Measurements from ENCODE around the gene FGF6. TPM values are rescaled to one million over a fixed set of nuclear protein-coding genes. Genes with fewer than 3 reads are reported as not detected.
A peak's percentile ranks its signal among the peaks of the same experiment; 100 is the strongest.
"Not testable (repeated sequence)": the region's sequence is repeated elsewhere in the genome, so short reads cannot be mapped to it uniquely, and the experiment has no call there.

Gene FGF6
- total and polyA plus RNA-seq, 9 of the 15 experiments (the other 6 are each of a cell fraction or from before 2014, with no cell fraction given): 0.14 TPM; not detected in 8

- H4K20me1 ChIP-seq (replicated peaks; ENCODE audit: control insufficient read depth, insufficient read depth, low read length); H3K27ac ChIP-seq (ENCODE audit: extremely low read depth, low read depth, low read length); H3K4me2 ChIP-seq (ENCODE audit: insufficient read depth, low read length); ATAC-seq; H3K9me3 ChIP-seq (replicated peaks; ENCODE audit: control insufficient read depth, insufficient read depth, low read depth, low read length); H3K36me3 ChIP-seq (ENCODE audit: control insufficient read depth, insufficient read depth, low read length); in situ Hi-C loops (cut with MboI); intact Hi-C loops (cut with micrococcal nuclease); H3K27me3 ChIP-seq (ENCODE audit: control insufficient read depth in 2 of 2, insufficient read depth in 2 of 2, low read length in 2 of 2); H3K9ac ChIP-seq (ENCODE audit: insufficient read depth in 1 of 2, low read depth in 2 of 2, low read length in 2 of 2); FAIRE-seq; H3K79me2 ChIP-seq (ENCODE audit: control insufficient read depth, insufficient read depth, low read length); H3K4me1 ChIP-seq (replicated peaks in 1 of 2; ENCODE audit: control insufficient read depth in 2 of 2, insufficient read depth in 2 of 2, low read length in 2 of 2); DNase-seq (ENCODE audit: extremely low read depth in 1 of 4, low spot score in 3 of 4); H3K4me3 ChIP-seq; CTCF ChIA-PET (ENCODE audit: low intra/inter-chr PET ratio); H3K9me1 ChIP-seq (ENCODE audit: control insufficient read depth, insufficient read depth, low read length); BruUV-seq (replicated peaks); H2AFZ ChIP-seq (ENCODE audit: low read depth, low read length); POLR2A ChIA-PET: not testable (repeated sequence)
- peak; percentile 86 for TF ChIP-seq ZNF431 (CRISPR knock-in tag; IDR thresholded peaks at IDR 0.05)
- 4% methylated on average over 8 of the region's 8 CpGs for WGBS (ENCODE audit: insufficient coverage, low coverage, missing lambda C conversion rate)
These were observed 40.6 kb downstream of the FGF6 start for GRCh38 chr12:4404877-4405637.

- FAIRE-seq (no peak), DNase-seq (ENCODE audit: extremely low read depth in 1 of 4, low spot score in 3 of 4) (no peak), ATAC-seq (no peak)
- in situ Hi-C loops (cut with MboI): no loop called here
- 0% methylated on average over 3 of the region's 4 CpGs for WGBS (ENCODE audit: insufficient coverage, low coverage, missing lambda C conversion rate)
- H2AFZ ChIP-seq (ENCODE audit: low read depth, low read length): no peak overlapping the region
- ChIA-PET POLR2A (interaction anchor here (0.5 to 1.2 kb wide), 2 partner anchors 11 to 530 kb away, joined by 3 read pairs; partner anchors contain the start of gene PARP11), CTCF (ENCODE audit: low intra/inter-chr PET ratio) (no interaction called here)
- H3K9me3 ChIP-seq (replicated peaks; ENCODE audit: control insufficient read depth, insufficient read depth, low read depth, low read length): no peaks in the 10 kb centered on the region
- H3K4me1 ChIP-seq (replicated peaks in 1 of 2; ENCODE audit: control insufficient read depth in 2 of 2, insufficient read depth in 2 of 2, low read length in 2 of 2): no peaks in the 10 kb centered on the region
- no peak overlapping the region for H3K27ac ChIP-seq (ENCODE audit: extremely low read depth, low read depth, low read length)
- no TSS peak for BruUV-seq (replicated peaks)
- H3K9ac ChIP-seq (ENCODE audit: insufficient read depth in 1 of 2, low read depth in 2 of 2, low read length in 2 of 2): no peak overlapping the region
- H3K79me2 ChIP-seq (ENCODE audit: control insufficient read depth, insufficient read depth, low read length): no peaks in the 10 kb centered on the region
- H3K9me1 ChIP-seq (ENCODE audit: control insufficient read depth, insufficient read depth, low read length): no peaks in the 10 kb centered on the region
- intact Hi-C loops (cut with micrococcal nuclease): no loop called here
- no peak overlapping the region for H3K4me2 ChIP-seq (ENCODE audit: insufficient read depth, low read length)
- H4K20me1 ChIP-seq (replicated peaks; ENCODE audit: control insufficient read depth, insufficient read depth, low read length): no peaks in the 10 kb centered on the region
- H3K4me3 ChIP-seq: no peak overlapping the region
- peaks cover 0 to 7% of the 10 kb centered on the region in 2 experiments; a peak in 2 of 5 replicates for H3K27me3 ChIP-seq (ENCODE audit: control insufficient read depth in 2 of 2, insufficient read depth in 2 of 2, low read length in 2 of 2)
- H3K36me3 ChIP-seq (ENCODE audit: control insufficient read depth, insufficient read depth, low read length): no peaks in the 10 kb centered on the region
- TF ChIP-seq MED1 (CRISPR knock-in tag; IDR thresholded peaks at IDR 0.05; ENCODE audit: borderline replicate concordance) (no peak), ZNF274 (IDR thresholded peaks at IDR 0.05; ENCODE audit: borderline replicate concordance, low read depth, low read length) (no peak), KLF1 (tag; IDR thresholded peaks at IDR 0.05) (no peak), HBP1 (CRISPR knock-in tag; IDR thresholded peaks at IDR 0.05) (no peak), CHD1 (IDR thresholded peaks at IDR 0.05; ENCODE audit: low read length) (no peak), MCM3 (IDR thresholded peaks at IDR 0.05) (no peak), AFF1 (IDR thresholded peaks at IDR 0.05; ENCODE audit: low read depth in 1 of 2, partially characterized antibody in 2 of 2) (no peak)
These were observed 42.6 kb downstream of the FGF6 start for GRCh38 chr12:4402996-4403395.
